H9 (cell line): ENCODE results near the gene ITPR1. TPM values are rescaled to one million over a fixed set of nuclear protein-coding genes. Genes with fewer than 3 reads are reported as not detected.

ENCODE experiments used
- DNase-seq: peaks from one replicate; pipeline ENCODE4 v3.0.0-alpha.2; 2017
- H2AFZ ChIP-seq: one replicate; pipeline ENCODE4 v1.6.1; 2013; ENCODE audit warnings: mild to moderate bottlenecking, low read length, control low read depth, moderate library complexity
- H2AK5ac ChIP-seq: 2 replicates; pipeline ENCODE4 v1.6.1; 2013; ENCODE audit warnings: low read length, control low read depth, mixed read lengths; ENCODE audit not compliant: insufficient read length
- H2BK120ac ChIP-seq: one replicate; pipeline ENCODE4 v1.6.1; 2013; ENCODE audit warnings: low read depth, mild to moderate bottlenecking, low read length, control low read depth, inconsistent platforms; ENCODE audit not compliant: poor library complexity, severe bottlenecking
- H2BK12ac ChIP-seq: 2 replicates; pipeline ENCODE4 v1.6.1; 2013; ENCODE audit warnings: low read length, control low read depth, mixed read lengths, low read depth; ENCODE audit not compliant: insufficient read length
- H2BK15ac ChIP-seq: 2 replicates; pipeline ENCODE4 v1.6.1; 2013; ENCODE audit warnings: low read depth, low read length, control low read depth
- H2BK20ac ChIP-seq: one replicate; pipeline ENCODE4 v1.6.1; 2013; ENCODE audit warnings: low read depth, mild to moderate bottlenecking, low read length, control low read depth, inconsistent platforms; ENCODE audit not compliant: poor library complexity, severe bottlenecking
- H2BK5ac ChIP-seq: 2 replicates; pipeline ENCODE4 v1.6.1; 2013; ENCODE audit warnings: low read length, control low read depth, mixed read lengths; ENCODE audit not compliant: insufficient read length
- H3K14ac ChIP-seq: 2 replicates; pipeline ENCODE4 v1.6.1; 2013; ENCODE audit warnings: low read length, control low read depth; ENCODE audit not compliant: insufficient read depth
- H3K18ac ChIP-seq: 2 replicates; pipeline ENCODE4 v1.6.1; 2013; ENCODE audit warnings: low read depth, mild to moderate bottlenecking, mixed read lengths, low read length, control low read depth; ENCODE audit not compliant: insufficient read length
- H3K23ac ChIP-seq: 2 replicates; pipeline ENCODE4 v1.6.1; 2013; ENCODE audit warnings: low read length, control low read depth, mixed read lengths, low read depth; ENCODE audit not compliant: insufficient read length
- H3K23me2 ChIP-seq: 2 replicates; pipeline ENCODE4 v1.6.1; 2013; ENCODE audit warnings: low read depth, mild to moderate bottlenecking, mixed read lengths, low read length, control low read depth; ENCODE audit not compliant: insufficient read length, poor library complexity, severe bottlenecking
- H3K27ac ChIP-seq: 2 replicates; pipeline ENCODE4 v1.5.1; 2013; ENCODE audit warnings: low read length, control low read depth, mixed read lengths, low read depth; ENCODE audit not compliant: insufficient read length
- H3K27me3 ChIP-seq: 2 replicates; pipeline ENCODE4 v1.6.1; 2013; ENCODE audit warnings: low read length, control low read depth, inconsistent platforms; ENCODE audit not compliant: insufficient read depth
- H3K4ac ChIP-seq: 2 replicates; pipeline ENCODE4 v1.6.1; 2013; ENCODE audit warnings: low read depth, mild to moderate bottlenecking, control low read depth, inconsistent platforms, low read length, moderate library complexity
- H3K4me1 ChIP-seq: 2 replicates; pipeline ENCODE4 v1.6.1; 2013; ENCODE audit warnings: low read length, control low read depth, inconsistent platforms; ENCODE audit not compliant: insufficient read depth
- H3K4me2 ChIP-seq: 2 replicates; pipeline ENCODE4 v1.6.1; 2013; ENCODE audit warnings: low read length, control low read depth, mixed read lengths; ENCODE audit not compliant: insufficient read length, insufficient read depth
- H3K56ac ChIP-seq: 2 replicates; pipeline ENCODE4 v1.6.1; 2013; ENCODE audit warnings: low read depth, mild to moderate bottlenecking, mixed read lengths, low read length, control low read depth; ENCODE audit not compliant: insufficient read length
- H3K79me1 ChIP-seq: 2 replicates; pipeline ENCODE4 v1.6.1; 2013; ENCODE audit warnings: low read depth, mild to moderate bottlenecking, moderate library complexity, low read length, control low read depth, inconsistent platforms; ENCODE audit not compliant: insufficient read depth, poor library complexity, severe bottlenecking
- H3K79me2 ChIP-seq: 2 replicates; pipeline ENCODE4 v1.6.1; 2013; ENCODE audit warnings: low read length, control low read depth, inconsistent platforms; ENCODE audit not compliant: insufficient read depth
- H3K9ac ChIP-seq: 2 replicates; pipeline ENCODE4 v1.6.1; 2013; ENCODE audit warnings: low read length, control low read depth, mixed read lengths; ENCODE audit not compliant: insufficient read length; ENCODE audit errors: extremely low read depth
- H3K9me3 ChIP-seq: one replicate; pipeline ENCODE4 v1.6.1; 2013; ENCODE audit warnings: low read depth, low read length, inconsistent platforms; ENCODE audit not compliant: control insufficient read depth
- H3T11ph ChIP-seq: one replicate; pipeline ENCODE4 v1.6.1; 2013; ENCODE audit warnings: mild to moderate bottlenecking, low read length, control low read depth, inconsistent platforms
- H4K20me1 ChIP-seq: one replicate; pipeline ENCODE4 v1.6.1; 2013; ENCODE audit not compliant: control insufficient read depth, insufficient read length, insufficient read depth
- H4K5ac ChIP-seq: 2 replicates; pipeline ENCODE4 v1.6.1; 2013; ENCODE audit warnings: low read depth, mild to moderate bottlenecking, mixed read lengths, low read length, control low read depth; ENCODE audit not compliant: insufficient read length
- H4K8ac ChIP-seq: replicated peaks from 2 replicates; pipeline ENCODE4 v1.6.1; 2013; ENCODE audit warnings: low read length, control low read depth, mixed read lengths, low read depth; ENCODE audit not compliant: insufficient read length
- H4K91ac ChIP-seq: 2 replicates; pipeline ENCODE4 v1.6.1; 2013; ENCODE audit warnings: low read depth, mild to moderate bottlenecking, moderate library complexity, mixed read lengths, low read length, control low read depth; ENCODE audit not compliant: insufficient read length
- H3K27ac Mint-ChIP-seq, 3 experiments: 2 replicates in 2 of 3; 3 replicates in 1 of 3; pipeline ENCODE4 v1.8.0; 2020 to 2021; ENCODE audit warnings: mixed read lengths in 3 of 3, mild to moderate bottlenecking in 1 of 3, moderate library complexity in 1 of 3
- H3K27me3 Mint-ChIP-seq: 2 replicates; pipeline ENCODE4 v1.8.0; 2021; ENCODE audit warnings: low read depth, mild to moderate bottlenecking, moderate library complexity, mixed read lengths
- H3K36me3 Mint-ChIP-seq, 3 experiments: 2 replicates in 2 of 3; 3 replicates in 1 of 3; pipeline ENCODE4 v1.8.0; 2020 to 2021; ENCODE audit warnings: low read depth in 3 of 3, mixed read lengths in 3 of 3; ENCODE audit not compliant: insufficient read depth in 1 of 3
- H3K4me1 Mint-ChIP-seq, 2 experiments: 2 replicates each; pipeline ENCODE4 v1.8.0; 2020; ENCODE audit warnings: mixed read lengths in 2 of 2
- H3K4me3 Mint-ChIP-seq, 2 experiments: 2 replicates in 1 of 2; 3 replicates in 1 of 2; pipeline ENCODE4 v1.8.0; 2020 to 2021; ENCODE audit warnings: mild to moderate bottlenecking in 2 of 2, mixed read lengths in 2 of 2, moderate library complexity in 1 of 2
- H3K9me3 Mint-ChIP-seq, 2 experiments: 2 replicates in 1 of 2; 3 replicates in 1 of 2; pipeline ENCODE4 v1.8.0; 2020; ENCODE audit warnings: mild to moderate bottlenecking in 2 of 2, mixed read lengths in 2 of 2, moderate library complexity in 1 of 2
- CTCF ChIP-seq: fragments of 200-600 bp; sonication (generic); conservative IDR thresholded peaks from 3 replicates; pipeline ENCODE4 v1.8.0; 2021; ENCODE audit warnings: antibody characterized with exemption, mild to moderate bottlenecking
- WGBS: extraction: QIAGEN DNeasy Blood & Tissue Kit; methylation state at CpG from one replicate; pipeline ENCODE4 v1.1.7; 2013; ENCODE audit warnings: missing lambda C conversion rate, low lambda C conversion rate, mixed read lengths; ENCODE audit not compliant: insufficient read length; ENCODE audit errors: extremely low coverage; 5-methylcytosine and 5-hydroxymethylcytosine counted together
- total RNA-seq: library from RNA; stranded (reverse); gene quantifications from 2 replicates; pipeline ENCODE4 v1.2.1, GENCODE V29; 2021

The ITPR1 gene
- total RNA-seq, 1 experiment from 2014 or later: 4.2 TPM

DNA sequence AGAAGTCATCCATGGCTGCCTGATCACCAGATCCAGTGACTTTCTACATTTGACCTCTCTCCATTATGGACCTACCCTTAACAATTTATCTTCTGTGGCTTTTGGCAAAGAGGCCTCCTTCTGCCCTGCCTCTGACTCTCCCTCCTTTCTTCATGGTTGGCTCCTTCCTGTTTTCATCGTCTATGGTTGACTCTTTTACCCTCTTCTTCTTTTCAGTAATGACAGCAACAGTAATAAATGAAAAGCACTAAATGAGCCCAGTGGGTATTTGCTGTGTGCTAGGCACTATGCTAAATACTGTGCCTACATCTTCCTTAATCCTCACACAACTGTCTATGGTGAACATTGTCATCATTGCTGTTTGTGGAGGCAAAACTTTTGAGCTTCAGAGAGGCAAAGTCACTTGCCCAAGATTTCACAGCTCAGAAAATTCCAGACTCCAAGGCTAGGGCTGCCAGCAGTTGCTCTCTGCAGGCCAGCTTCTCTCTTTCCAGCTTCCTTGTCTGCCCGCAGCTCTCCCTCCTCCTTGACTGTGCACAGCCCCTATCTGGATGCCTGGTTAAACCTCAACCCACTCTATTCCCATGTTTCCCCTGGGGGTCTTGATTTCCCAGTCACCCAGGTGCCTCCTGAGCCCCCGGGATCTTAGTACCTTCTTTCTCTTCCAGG, 24.6 kb downstream of the ITPR1 start:
- Histone ChIP-seq H3K27me3 (no peaks in the 10 kb centered on the region), H2BK12ac (no peak overlapping the region), H2BK20ac (no peak overlapping the region), H3K4me2 (no peak overlapping the region), H3K4me1 (peaks cover 7% of the 10 kb centered on the region; the same call in 1 of the 2 replicates), H2AK5ac (no peak overlapping the region), H3K14ac (no peak overlapping the region), H4K5ac (no peak overlapping the region), H3K9ac (no peak overlapping the region), H3K27ac (no peak overlapping the region), H3T11ph (no peak overlapping the region), H4K91ac (no peak overlapping the region), H3K79me1 (peaks cover 3% of the 10 kb centered on the region), H4K20me1 (no peaks in the 10 kb centered on the region), H3K18ac (no peak overlapping the region), H3K79me2 (no peaks in the 10 kb centered on the region), H3K9me3 (no peaks in the 10 kb centered on the region), H3K56ac (no peak overlapping the region), H2AFZ (no peak overlapping the region), H4K8ac (no peak overlapping the region), H3K23ac (no peak overlapping the region), H2BK120ac (no peak overlapping the region), H3K23me2 (no peaks in the 10 kb centered on the region), H3K4ac (no peak overlapping the region), H2BK5ac (no peak overlapping the region), H2BK15ac (no peak overlapping the region)
- WGBS: no CpG with 5 or more reads among the region's 3 CpGs
- DNase-seq: no peak
- no peak overlapping the region for H3K4me3 Mint-ChIP-seq
- no peaks in the 10 kb centered on the region for H3K27me3 Mint-ChIP-seq
- H3K4me1 Mint-ChIP-seq: peaks cover 15% of the 10 kb centered on the region in 2 experiments
- H3K9me3 Mint-ChIP-seq: no peaks in the 10 kb centered on the region
- no peaks in the 10 kb centered on the region for H3K36me3 Mint-ChIP-seq
- TF ChIP-seq CTCF: no peak
- no peak overlapping the region; a peak in 1 of 7 replicates for H3K27ac Mint-ChIP-seq
